Measurements from ENCODE around the gene FIZ1.

DNA sequence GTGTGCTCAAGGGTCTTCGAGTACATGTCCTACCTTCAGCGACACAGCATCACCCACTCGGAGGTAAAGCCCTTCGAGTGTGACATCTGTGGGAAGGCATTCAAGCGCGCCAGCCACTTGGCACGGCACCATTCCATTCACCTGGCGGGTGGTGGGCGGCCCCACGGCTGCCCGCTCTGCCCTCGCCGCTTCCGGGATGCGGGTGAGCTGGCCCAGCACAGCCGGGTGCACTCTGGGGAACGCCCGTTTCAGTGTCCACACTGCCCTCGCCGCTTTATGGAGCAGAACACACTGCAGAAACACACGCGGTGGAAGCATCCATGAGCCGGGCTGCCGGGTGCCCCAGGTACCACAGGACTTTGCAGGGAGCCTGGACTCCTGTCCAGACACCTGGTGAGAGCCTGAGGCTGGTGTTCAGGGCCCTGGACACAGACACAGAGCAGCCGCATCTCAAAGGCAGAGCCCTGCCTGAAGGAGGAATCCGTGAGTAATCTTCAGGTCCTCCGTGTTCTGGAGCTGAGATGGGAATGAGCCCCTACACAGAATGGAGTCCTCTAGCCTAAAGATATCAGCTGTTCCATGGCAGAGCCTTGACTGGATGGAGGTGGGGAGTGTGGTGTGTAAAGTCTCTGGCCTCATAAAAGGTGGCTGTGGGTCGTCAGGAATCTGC is 45.7 kb upstream of the FIZ1 start:
- TF ChIP-seq CTCF (IDR thresholded peaks at IDR 0.05; ENCODE audit: insufficient read depth, low read length), result no peak
- TF ChIP-seq, protein P1, sequence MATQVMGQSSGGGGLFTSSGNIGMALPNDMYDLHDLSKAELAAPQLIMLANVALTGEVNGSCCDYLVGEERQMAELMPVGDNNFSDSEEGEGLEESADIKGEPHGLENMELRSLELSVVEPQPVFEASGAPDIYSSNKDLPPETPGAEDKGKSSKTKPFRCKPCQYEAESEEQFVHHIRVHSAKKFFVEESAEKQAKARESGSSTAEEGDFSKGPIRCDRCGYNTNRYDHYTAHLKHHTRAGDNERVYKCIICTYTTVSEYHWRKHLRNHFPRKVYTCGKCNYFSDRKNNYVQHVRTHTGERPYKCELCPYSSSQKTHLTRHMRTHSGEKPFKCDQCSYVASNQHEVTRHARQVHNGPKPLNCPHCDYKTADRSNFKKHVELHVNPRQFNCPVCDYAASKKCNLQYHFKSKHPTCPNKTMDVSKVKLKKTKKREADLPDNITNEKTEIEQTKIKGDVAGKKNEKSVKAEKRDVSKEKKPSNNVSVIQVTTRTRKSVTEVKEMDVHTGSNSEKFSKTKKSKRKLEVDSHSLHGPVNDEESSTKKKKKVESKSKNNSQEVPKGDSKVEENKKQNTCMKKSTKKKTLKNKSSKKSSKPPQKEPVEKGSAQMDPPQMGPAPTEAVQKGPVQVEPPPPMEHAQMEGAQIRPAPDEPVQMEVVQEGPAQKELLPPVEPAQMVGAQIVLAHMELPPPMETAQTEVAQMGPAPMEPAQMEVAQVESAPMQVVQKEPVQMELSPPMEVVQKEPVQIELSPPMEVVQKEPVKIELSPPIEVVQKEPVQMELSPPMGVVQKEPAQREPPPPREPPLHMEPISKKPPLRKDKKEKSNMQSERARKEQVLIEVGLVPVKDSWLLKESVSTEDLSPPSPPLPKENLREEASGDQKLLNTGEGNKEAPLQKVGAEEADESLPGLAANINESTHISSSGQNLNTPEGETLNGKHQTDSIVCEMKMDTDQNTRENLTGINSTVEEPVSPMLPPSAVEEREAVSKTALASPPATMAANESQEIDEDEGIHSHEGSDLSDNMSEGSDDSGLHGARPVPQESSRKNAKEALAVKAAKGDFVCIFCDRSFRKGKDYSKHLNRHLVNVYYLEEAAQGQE (IDR thresholded peaks at IDR 0.05; ENCODE audit: insufficient replicate concordance, low read depth), result no peak
